Loucy (cell line): ENCODE results near the gene CD300C.

ENCODE experiments used
- EZH2phosphoT487 ChIP-seq: fragments of 200-600 bp; IDR thresholded peaks from 2 replicates; pipeline ENCODE4 v1.6.1; 2018; ENCODE audit warnings: antibody characterized with exemption, mild to moderate bottlenecking, moderate library complexity, borderline replicate concordance
- TF ChIP-seq, protein P1 (sequence below): fragments of 200-600 bp; sonication (generic); conservative IDR thresholded peaks from 2 replicates; pipeline ENCODE4 v1.5.1; 2014; ENCODE audit warnings: mild to moderate bottlenecking, antibody characterized with exemption, low read length

GRCh38 chr17:74491626-74492025 lies 54.3 kb downstream of the CD300C start:
- TF ChIP-seq, protein P1, sequence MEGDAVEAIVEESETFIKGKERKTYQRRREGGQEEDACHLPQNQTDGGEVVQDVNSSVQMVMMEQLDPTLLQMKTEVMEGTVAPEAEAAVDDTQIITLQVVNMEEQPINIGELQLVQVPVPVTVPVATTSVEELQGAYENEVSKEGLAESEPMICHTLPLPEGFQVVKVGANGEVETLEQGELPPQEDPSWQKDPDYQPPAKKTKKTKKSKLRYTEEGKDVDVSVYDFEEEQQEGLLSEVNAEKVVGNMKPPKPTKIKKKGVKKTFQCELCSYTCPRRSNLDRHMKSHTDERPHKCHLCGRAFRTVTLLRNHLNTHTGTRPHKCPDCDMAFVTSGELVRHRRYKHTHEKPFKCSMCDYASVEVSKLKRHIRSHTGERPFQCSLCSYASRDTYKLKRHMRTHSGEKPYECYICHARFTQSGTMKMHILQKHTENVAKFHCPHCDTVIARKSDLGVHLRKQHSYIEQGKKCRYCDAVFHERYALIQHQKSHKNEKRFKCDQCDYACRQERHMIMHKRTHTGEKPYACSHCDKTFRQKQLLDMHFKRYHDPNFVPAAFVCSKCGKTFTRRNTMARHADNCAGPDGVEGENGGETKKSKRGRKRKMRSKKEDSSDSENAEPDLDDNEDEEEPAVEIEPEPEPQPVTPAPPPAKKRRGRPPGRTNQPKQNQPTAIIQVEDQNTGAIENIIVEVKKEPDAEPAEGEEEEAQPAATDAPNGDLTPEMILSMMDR = no peak
- no peak for TF ChIP-seq EZH2phosphoT487
